OCI-LY3 (cell line): Measurements from ENCODE around the gene RASEF.

Source experiments
- CTCF ChIP-seq: fragments of 200-600, 300-600 bp; sonication (generic); IDR thresholded peaks from 2 replicates; pipeline ENCODE4 v1.5.1; 2014; ENCODE audit warnings: antibody characterized with exemption, low read length, low read depth
- EZH2phosphoT487 ChIP-seq: fragments of 200-600 bp; shearing (Covaris generic); IDR thresholded peaks from 2 replicates; pipeline ENCODE4 v1.6.1; 2018; ENCODE audit warnings: antibody characterized with exemption, mixed run types, low read depth

- TF ChIP-seq CTCF (no peak), EZH2phosphoT487 (no peak)
These were observed 4.6 kb upstream of the RASEF start for GRCh38 chr9:83067579-83067978.
